ENCODE data around the gene PTPRC.
"Not testable (repeated sequence)": the region's sequence is repeated elsewhere in the genome, so short reads cannot be mapped to it uniquely, and the experiment has no call there.

The PTPRC gene

DNA sequence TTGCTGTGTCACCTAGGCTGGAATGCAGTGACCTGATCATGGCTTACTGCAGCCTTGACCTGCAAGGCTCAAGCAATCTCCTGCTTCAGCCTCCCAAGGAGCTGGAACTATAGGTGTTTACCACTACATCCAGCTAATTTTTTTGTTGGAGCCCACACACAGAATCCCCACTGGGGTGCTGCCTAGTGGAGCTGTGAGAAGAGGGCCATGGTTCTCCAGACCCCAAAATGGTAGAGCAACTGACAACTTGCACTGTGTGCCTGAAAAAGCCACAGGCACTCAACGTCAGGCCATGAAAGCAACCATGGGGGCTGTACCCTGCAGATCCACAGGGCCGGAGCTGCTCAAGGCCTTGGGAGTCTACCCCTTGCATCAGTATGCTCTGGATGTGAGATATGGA lies 39.1 kb upstream of the PTPRC start:
- DNase-seq = no peak
- no peak overlapping the region for H3K4me3 ChIP-seq (ENCODE audit: low read depth, low read length)
- no peaks in the 10 kb centered on the region for H3K36me3 ChIP-seq
- no peaks in the 10 kb centered on the region for H3K9me3 ChIP-seq
- TF ChIP-seq, protein P1, sequence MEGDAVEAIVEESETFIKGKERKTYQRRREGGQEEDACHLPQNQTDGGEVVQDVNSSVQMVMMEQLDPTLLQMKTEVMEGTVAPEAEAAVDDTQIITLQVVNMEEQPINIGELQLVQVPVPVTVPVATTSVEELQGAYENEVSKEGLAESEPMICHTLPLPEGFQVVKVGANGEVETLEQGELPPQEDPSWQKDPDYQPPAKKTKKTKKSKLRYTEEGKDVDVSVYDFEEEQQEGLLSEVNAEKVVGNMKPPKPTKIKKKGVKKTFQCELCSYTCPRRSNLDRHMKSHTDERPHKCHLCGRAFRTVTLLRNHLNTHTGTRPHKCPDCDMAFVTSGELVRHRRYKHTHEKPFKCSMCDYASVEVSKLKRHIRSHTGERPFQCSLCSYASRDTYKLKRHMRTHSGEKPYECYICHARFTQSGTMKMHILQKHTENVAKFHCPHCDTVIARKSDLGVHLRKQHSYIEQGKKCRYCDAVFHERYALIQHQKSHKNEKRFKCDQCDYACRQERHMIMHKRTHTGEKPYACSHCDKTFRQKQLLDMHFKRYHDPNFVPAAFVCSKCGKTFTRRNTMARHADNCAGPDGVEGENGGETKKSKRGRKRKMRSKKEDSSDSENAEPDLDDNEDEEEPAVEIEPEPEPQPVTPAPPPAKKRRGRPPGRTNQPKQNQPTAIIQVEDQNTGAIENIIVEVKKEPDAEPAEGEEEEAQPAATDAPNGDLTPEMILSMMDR (IDR thresholded peaks at IDR 0.05; ENCODE audit: low read depth, low read length) = no peak
- H3K4me1 ChIP-seq = no peaks in the 10 kb centered on the region; the same call in 1 of the 2 replicates
- H3K27me3 ChIP-seq = no peaks in the 10 kb centered on the region

DNA sequence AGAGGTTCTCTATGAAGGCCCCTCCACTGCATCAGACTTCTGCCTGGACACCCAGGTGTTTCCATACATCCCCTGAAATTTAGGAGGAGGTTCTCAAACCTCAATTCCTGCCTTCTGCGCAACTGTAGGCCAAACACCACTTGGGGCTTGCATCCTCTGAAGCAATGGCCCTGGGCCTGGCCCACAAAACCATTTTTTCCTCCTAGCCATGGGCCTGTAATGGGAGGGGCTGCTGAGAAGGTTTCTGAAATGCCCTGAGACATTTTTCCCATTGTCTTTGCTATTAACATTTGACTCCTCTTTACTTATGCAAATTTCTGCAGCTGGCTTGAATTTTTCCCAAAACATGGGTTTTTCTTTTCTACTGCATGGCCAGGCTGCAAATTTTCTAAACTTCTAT lies 37.9 kb upstream of the PTPRC start:
- H3K4me1 ChIP-seq = peaks cover 6% of the 10 kb centered on the region; the same call in 1 of the 2 replicates
- no peaks in the 10 kb centered on the region for H3K36me3 ChIP-seq
- H3K27me3 ChIP-seq = no peaks in the 10 kb centered on the region
- no peaks in the 10 kb centered on the region for H3K9me3 ChIP-seq
- TF ChIP-seq, protein P1 (IDR thresholded peaks at IDR 0.05; ENCODE audit: low read depth, low read length) = no peak
- no peak overlapping the region for H3K4me3 ChIP-seq (ENCODE audit: low read depth, low read length)
- no peak for DNase-seq

DNA sequence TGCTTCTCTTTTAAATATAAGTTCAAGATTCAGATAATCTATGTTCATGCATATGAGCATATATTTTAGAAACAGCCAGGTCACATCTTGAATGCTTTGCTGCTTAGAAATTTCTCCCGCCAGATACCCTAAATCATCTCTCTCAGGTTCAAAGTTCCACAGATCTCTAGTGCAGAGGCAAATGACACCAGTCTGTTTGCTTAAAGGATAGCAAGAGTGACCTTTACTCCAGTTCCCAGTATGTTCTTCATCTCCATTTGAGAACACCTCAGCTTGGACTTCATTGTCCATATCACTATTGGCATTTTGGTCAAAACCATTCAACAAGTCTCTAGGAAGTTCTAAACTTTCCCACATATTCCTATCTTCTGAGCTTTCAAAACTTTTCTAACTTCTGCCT lies 37.5 kb upstream of the PTPRC start:
- not testable (repeated sequence) for DNase-seq; H3K4me3 ChIP-seq (ENCODE audit: low read depth, low read length); H3K36me3 ChIP-seq; H3K4me1 ChIP-seq; H3K9me3 ChIP-seq; H3K27me3 ChIP-seq

DNA sequence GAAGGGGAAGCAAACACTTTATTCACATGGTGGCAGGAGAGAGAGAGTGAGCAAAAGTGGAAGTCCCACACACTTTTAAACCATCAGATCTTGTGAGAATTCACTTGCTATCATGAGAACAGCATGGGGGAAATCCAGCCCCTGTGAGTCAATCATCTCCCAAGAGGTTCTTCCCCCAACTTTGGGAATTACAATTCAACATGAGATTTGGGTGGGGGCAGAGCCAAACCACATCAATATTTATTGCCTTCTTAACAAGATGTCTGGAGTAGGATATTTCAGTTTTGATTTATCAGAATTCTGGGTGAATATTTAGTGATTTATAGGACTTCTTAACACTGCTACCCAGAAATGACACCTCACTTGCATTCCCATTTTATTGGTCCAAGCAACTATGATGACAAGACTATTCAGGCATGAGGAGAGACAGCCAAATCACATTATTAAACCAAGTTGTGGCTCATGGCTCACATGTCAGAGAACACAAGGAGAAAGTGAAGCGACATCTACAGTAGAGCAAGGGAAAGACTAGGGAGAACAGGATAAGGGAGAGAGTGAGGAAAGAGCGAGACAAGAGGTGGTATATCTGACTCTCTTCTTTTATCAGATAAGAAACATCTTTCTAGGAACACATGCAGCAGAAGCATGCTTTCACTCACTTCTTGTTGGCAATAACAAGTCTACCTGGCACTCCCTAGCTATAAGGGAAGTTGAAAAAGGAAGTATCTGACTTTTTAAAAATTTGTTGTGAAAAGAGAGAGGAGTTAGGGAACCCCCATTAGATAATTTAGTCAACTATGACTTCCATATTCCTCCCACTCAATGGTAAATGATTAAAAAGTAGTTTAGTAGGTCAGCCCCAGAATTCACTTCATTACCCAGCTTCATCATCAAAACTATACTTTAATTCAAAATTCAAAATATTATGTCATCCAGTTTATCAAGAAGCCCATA lies 36.6 kb upstream of the PTPRC start:
- Histone ChIP-seq H3K9me3 (no peaks in the 10 kb centered on the region), H3K27me3 (no peaks in the 10 kb centered on the region), H3K4me3 (ENCODE audit: low read depth, low read length) (no peak overlapping the region), H3K4me1 (peaks cover 6% of the 10 kb centered on the region; the same call in 1 of the 2 replicates), H3K36me3 (no peaks in the 10 kb centered on the region)
- DNase-seq = no peak
- TF ChIP-seq, protein P1 (IDR thresholded peaks at IDR 0.05; ENCODE audit: low read depth, low read length) = no peak

DNA sequence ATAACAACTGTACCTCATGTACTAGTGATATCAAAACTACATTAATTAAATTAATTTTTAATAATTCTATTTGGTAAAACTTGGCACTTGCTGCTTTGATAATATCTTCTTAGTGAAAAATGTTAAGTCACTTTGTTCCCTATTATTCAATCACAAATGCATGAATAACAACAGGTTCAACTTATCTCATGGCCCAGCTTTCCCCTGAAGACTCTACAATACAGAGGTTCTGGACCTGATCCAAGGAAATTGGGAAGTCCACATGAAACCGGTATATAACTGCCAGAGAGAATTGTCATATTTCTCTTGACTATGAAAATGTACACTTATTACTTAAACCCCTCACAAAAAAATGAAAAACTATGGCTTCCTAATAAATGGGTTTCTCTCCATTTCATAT lies 33.9 kb upstream of the PTPRC start:
- no peaks in the 10 kb centered on the region for H3K36me3 ChIP-seq
- no peak for DNase-seq
- no peaks in the 10 kb centered on the region for H3K9me3 ChIP-seq
- TF ChIP-seq, protein P1 (IDR thresholded peaks at IDR 0.05; ENCODE audit: low read depth, low read length) = no peak
- peaks cover 6% of the 10 kb centered on the region; the same call in 1 of the 2 replicates for H3K4me1 ChIP-seq
- no peaks in the 10 kb centered on the region for H3K27me3 ChIP-seq
- no peak overlapping the region for H3K4me3 ChIP-seq (ENCODE audit: low read depth, low read length)

DNA sequence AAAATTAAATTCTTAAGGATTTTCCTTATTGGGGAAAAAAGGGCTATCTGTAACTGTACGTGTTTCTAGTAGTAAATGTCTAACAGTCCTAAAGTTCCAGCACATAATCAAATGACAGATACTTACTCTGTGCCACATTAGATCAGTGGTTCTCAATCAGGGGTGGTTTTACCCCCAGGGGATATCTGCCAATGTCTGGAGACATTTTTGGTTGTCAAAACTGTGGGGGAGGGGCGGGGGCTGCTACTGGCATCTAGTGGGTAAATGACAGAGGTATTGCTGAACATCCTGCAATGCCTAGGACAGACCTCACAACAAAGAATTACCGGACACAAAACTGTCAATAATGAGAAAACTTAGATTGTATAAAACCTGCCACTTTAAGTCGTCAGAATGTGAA lies 33.4 kb upstream of the PTPRC start:
- Histone ChIP-seq H3K4me1 (peaks cover 6% of the 10 kb centered on the region; the same call in 1 of the 2 replicates), H3K36me3 (no peaks in the 10 kb centered on the region), H3K27me3 (no peaks in the 10 kb centered on the region), H3K9me3 (no peaks in the 10 kb centered on the region), H3K4me3 (ENCODE audit: low read depth, low read length) (no peak overlapping the region)
- DNase-seq = peak; percentile 51
- TF ChIP-seq, protein P1 (IDR thresholded peaks at IDR 0.05; ENCODE audit: low read depth, low read length) = no peak
